ENCODE data around the gene C11orf21. TPM values are rescaled to one million over a fixed set of nuclear protein-coding genes. Genes with fewer than 3 reads are reported as not detected.

Gene C11orf21
- total RNA-seq, 4 donors from 2014 or later = 1.1 to 2.8 (median 1.2) TPM

DNA sequence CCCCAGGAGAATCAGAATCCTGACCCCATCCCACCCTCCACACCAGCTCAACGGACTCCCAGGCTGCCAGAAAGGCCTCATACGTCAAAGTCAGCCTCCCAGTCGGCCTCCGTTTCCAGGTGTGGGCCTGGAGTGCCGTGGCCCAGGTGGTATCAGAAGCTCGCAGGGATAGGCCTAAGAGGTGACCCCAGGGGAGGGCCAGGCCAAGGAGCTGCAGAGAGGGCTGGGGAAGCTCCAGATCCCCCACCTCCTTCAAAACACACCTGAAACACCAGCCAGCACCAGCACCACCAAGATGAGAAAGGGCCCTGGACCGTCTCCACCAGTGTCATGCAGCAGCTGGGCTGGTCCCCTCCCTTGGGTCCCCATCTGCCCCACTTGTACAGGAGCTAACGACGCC is 51.7 kb downstream of the C11orf21 start:
- TF ChIP-seq, protein P1, sequence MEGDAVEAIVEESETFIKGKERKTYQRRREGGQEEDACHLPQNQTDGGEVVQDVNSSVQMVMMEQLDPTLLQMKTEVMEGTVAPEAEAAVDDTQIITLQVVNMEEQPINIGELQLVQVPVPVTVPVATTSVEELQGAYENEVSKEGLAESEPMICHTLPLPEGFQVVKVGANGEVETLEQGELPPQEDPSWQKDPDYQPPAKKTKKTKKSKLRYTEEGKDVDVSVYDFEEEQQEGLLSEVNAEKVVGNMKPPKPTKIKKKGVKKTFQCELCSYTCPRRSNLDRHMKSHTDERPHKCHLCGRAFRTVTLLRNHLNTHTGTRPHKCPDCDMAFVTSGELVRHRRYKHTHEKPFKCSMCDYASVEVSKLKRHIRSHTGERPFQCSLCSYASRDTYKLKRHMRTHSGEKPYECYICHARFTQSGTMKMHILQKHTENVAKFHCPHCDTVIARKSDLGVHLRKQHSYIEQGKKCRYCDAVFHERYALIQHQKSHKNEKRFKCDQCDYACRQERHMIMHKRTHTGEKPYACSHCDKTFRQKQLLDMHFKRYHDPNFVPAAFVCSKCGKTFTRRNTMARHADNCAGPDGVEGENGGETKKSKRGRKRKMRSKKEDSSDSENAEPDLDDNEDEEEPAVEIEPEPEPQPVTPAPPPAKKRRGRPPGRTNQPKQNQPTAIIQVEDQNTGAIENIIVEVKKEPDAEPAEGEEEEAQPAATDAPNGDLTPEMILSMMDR (IDR thresholded peaks at IDR 0.05) = no peak
- DNase-seq (ENCODE audit: low spot score) = no peak
- no peak for ATAC-seq (ENCODE audit: low FRiP score)

DNA sequence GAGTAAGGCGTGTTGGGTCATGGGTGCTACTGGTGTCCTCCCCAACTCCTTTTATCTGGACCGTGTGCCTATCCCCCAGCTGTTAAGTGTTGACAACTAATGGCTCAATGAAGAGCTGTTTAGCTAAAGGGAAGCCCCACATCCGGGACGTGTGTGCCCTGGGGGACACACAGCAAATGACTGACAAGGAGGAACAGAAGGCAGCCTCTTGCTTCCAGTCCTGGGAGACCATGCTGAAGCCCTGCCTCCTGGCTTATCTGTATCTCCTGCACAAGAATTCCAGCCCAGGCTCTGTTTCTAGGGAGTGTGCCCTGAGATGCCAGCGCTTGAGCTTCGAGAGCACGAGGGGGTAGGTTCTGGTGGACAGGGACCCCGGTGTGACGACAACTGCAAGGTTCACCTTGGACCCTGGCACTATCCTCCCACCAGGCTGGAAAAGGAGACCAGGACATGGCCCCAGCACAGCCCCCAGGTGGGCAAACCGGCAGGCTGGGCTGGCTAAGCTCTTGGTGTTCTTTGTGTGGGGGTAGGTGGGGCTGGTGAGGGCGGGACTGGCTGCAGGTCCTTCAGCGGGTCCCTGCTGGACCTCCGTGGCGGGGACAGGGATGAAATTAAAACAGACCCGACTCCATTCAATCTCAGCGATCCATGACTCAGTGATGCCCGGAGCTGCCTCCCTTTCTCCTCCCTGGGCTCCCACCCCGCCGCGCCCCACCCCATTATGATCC is 52.4 kb downstream of the C11orf21 start:
- ATAC-seq (ENCODE audit: low FRiP score) (no peak), DNase-seq (ENCODE audit: low spot score) (no peak)
- TF ChIP-seq, protein P1 (IDR thresholded peaks at IDR 0.05) = no peak

DNA sequence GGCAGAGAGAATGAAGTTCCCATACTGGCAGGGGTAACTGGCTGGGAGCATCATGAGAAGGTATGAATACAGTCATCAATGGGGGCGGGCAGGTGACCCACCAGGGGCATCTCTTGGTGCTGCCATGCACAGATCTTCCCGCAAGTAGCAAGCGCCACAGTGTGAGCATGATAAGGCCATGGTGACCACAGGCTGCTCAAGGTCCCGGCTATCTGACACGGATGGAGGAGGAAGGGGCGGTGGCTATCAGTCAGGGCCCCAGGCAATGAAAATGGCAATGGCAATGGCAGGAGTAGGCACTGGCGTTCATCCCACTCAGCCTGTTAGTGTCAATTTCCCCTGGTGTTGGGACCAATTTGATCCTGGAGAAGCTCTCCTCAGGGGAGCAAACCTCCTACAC is 53.0 kb downstream of the C11orf21 start:
- TF ChIP-seq, protein P1 (IDR thresholded peaks at IDR 0.05) = no peak
- ATAC-seq (ENCODE audit: low FRiP score) = no peak
- DNase-seq (ENCODE audit: low spot score) = no peak

DNA sequence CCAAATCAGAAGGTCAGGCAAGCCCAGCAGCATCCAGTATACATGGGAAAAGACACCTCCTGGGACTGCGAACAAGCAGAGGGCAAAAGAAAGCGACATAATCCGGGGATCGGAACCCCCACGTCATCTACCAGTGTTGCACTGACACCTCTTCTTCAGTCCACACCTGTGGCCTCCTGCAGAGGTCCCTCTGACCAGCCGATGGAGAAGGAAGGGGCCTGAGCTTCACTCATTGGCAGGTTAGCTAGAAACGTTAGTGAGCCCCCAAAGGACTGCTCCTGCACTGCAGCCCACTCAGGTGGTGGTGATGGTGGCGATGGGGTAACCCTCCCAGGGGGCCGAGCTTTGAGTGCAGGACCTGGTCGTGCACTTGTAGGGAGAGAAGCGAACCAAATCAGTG is 53.5 kb downstream of the C11orf21 start:
- no peak for ATAC-seq (ENCODE audit: low FRiP score)
- DNase-seq (ENCODE audit: low spot score) = no peak
- TF ChIP-seq, protein P1 (IDR thresholded peaks at IDR 0.05) = no peak

DNA sequence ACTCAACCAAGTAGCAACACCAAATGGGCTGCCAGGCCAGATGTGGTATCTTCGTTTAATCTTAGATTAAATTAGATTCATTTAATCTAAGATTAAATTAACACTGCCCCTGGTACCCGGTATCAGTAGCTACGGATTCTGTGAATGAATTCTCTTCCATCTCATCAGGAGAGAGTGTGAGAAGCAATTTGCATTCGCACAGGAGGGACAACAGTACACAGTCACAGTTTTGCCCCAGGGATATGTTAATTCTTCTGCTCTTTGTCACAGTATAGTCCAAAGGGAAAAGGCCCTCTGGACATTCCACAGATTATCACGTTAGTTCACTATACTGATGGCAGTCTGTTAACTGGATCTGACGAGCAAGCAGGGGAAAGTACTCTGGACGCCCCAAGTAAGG is 54.2 kb downstream of the C11orf21 start:
- TF ChIP-seq, protein P1 (IDR thresholded peaks at IDR 0.05) = no peak
- ATAC-seq (ENCODE audit: low FRiP score) = no peak
- DNase-seq (ENCODE audit: low spot score) = no peak

Small RNAs within 50 kb of the gene (small RNA-seq; reads per million reads assigned to genes)
- gene RNU6-878P = not detected

Other genes starting within 250 kb of the C11orf21 start
- 10 to 100 TPM; 44.6 to 69.4 (median 52.3) TPM for gene IGF2, start 162.5 kb downstream of the C11orf21 start, total RNA-seq
- gene INS, start 140.7 kb downstream of the C11orf21 start, total RNA-seq = not detected
- not detected for gene TH, start 130.1 kb downstream of the C11orf21 start, total RNA-seq
- gene ASCL2, start 31.3 kb downstream of the C11orf21 start, total RNA-seq = 1 to 10 TPM in 1 of 4 donors, under 1 TPM in 1, not detected in 2; 0.24 to 2.6 TPM
- gene TSPAN32, start 95 bp upstream of the C11orf21 start, total RNA-seq = 1 to 10 TPM in 3 of 4 donors, under 1 TPM in 1; 0.19 to 6.4 (median 2.7) TPM
- gene CD81, start 75.4 kb upstream of the C11orf21 start, total RNA-seq = 100 to 1,000 TPM; 540 to 765 (median 577) TPM
- gene TSSC4, start 98.8 kb upstream of the C11orf21 start, total RNA-seq = 10 to 100 TPM; 29.9 to 59.7 (median 33.5) TPM
- gene TRPM5, start 142.6 kb upstream of the C11orf21 start, total RNA-seq = under 1 TPM in 1 of 4 donors, not detected in 3; 0.63 TPM
- gene KCNQ1, start 143.1 kb upstream of the C11orf21 start, total RNA-seq = 1 to 10 TPM; 4.5 to 5.9 (median 5.2) TPM

Measured in omental fat pad (tissue), 4 donors.